ENCODE results near the gene CA9. TPM values are rescaled to one million over a fixed set of nuclear protein-coding genes. Genes with fewer than 3 reads are reported as not detected.
A peak's percentile ranks its signal among the peaks of the same experiment; 100 is the strongest.

Gene CA9
- total RNA-seq, 1 experiment from 2014 or later = not detected

DNA sequence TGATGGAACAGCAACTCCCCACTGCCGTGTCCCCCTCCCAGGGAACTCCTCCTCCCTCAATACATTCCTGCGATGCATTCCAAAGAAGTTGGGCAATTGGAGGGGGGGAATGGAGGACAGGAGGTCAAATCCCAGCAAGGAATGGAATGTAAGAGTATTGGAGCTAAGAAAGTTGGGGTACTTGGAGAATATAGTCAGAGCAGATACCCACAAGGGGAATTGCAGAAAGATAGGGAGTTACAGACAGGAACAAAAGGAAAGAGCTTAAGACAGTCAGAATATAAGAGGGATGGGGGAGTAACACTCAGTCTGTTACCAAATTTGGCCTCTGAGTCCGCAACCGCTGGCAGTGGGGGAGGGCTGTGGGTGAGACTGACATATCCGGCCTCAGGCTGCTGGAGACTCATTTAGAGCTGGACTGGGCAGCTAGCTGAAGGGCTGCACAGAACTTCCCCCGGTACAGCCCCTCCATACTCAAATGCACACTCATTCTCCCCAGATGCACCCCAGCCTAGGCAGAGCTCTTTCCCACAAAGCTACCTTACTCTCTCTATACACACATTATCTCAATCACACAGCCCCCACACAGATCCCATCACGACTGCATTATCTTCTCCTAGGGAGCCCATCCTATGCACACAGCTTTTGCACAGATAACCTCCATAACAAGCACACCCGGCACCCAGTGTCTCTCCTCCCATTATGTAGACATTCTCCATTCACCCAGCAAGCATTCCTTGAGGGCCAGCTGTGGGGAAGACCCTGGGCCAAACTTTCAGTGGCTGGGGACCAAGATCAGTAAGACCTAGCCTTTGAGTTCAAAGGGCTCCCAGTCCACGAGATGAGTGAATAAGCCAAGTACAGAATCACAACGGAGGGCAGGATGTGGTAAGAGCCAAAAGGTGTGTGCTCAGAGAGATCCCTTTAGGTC is 54.6 kb downstream of the CA9 start:
- TF ChIP-seq CTCF (IDR thresholded peaks at IDR 0.05; ENCODE audit: insufficient read depth in 1 of 2, low read depth in 1 of 2, low read length in 1 of 2, severe bottlenecking in 1 of 2, unreplicated experiment in 1 of 2) = no peak
- Histone ChIP-seq H3K4me3 (ENCODE audit: low read depth, low read length) (peak overlapping the region; percentile 34), H3K27me3 (replicated peaks; ENCODE audit: control insufficient read depth, insufficient read depth, low read length) (no peaks in the 10 kb centered on the region), H3K4me1 (peaks cover 52% of the 10 kb centered on the region), H3K9me3 (no peaks in the 10 kb centered on the region), H3K36me3 (ENCODE audit: control insufficient read depth, insufficient read depth, low read length) (peaks cover 5% of the 10 kb centered on the region)
- intact Hi-C loops (cut with micrococcal nuclease; ENCODE audit: unreplicated experiment) = loop anchor here (1.0 kb wide), 1 partner anchor 67 kb away; no protein-coding TSS in a partner anchor
- Mint-ChIP-seq H3K27ac (ENCODE audit: unreplicated experiment) (no peak overlapping the region), H3K36me3 (ENCODE audit: insufficient read depth, unreplicated experiment) (peaks cover 49% of the 10 kb centered on the region), H3K27me3 (ENCODE audit: insufficient read depth, unreplicated experiment) (no peaks in the 10 kb centered on the region), H3K9me3 (ENCODE audit: unreplicated experiment) (no peaks in the 10 kb centered on the region), H3K4me1 (ENCODE audit: low read depth, unreplicated experiment) (no peaks in the 10 kb centered on the region), H3K4me3 (ENCODE audit: unreplicated experiment) (no peak overlapping the region)
- TSS peak; percentile 31 for BruUV-seq (replicated peaks)
- CTCF ChIA-PET = interaction anchor here (0.6 to 3.3 kb wide), 15 partner anchors 8 to 657 kb away, joined by 3 to 33 read pairs (median 5); partner anchors contain the start of genes ARHGEF39, CCDC107, GBA2 and HINT2
- peak; percentile 88 to 92 for DNase-seq
- POLR2A ChIA-PET = interaction anchor here (0.5 to 2.8 kb wide), 23 partner anchors 17 to 1063 kb away, joined by 3 to 32 read pairs (median 4); partner anchors contain the start of genes ARHGEF39, CCDC107, GBA2 and RGP1

- DNase-seq = no peak
- no peak overlapping the region for H3K4me3 ChIP-seq (ENCODE audit: low read depth, low read length)
- no peaks in the 10 kb centered on the region for H3K27me3 ChIP-seq (replicated peaks; ENCODE audit: control insufficient read depth, insufficient read depth, low read length)
- H3K27ac Mint-ChIP-seq (ENCODE audit: unreplicated experiment) = no peak overlapping the region
- no peak for TF ChIP-seq CTCF (IDR thresholded peaks at IDR 0.05; ENCODE audit: insufficient read depth in 1 of 2, low read depth in 1 of 2, low read length in 1 of 2, severe bottlenecking in 1 of 2, unreplicated experiment in 1 of 2)
- POLR2A ChIA-PET = interaction anchor here (0.5 to 2.8 kb wide), 4 partner anchors 20 to 125 kb away, joined by 4 to 32 read pairs (median 14); partner anchors contain the start of genes CCDC107, GBA2, RGP1 and RMRP
- intact Hi-C loops (cut with micrococcal nuclease; ENCODE audit: unreplicated experiment) = no loop called here
- H3K36me3 Mint-ChIP-seq (ENCODE audit: insufficient read depth, unreplicated experiment) = peaks cover 47% of the 10 kb centered on the region
- BruUV-seq (replicated peaks) = no TSS peak
- peaks cover 3% of the 10 kb centered on the region for H3K36me3 ChIP-seq (ENCODE audit: control insufficient read depth, insufficient read depth, low read length)
- CTCF ChIA-PET = interaction anchor here (1.5 to 3.3 kb wide), 4 partner anchors 32 to 85 kb away, joined by 4 to 33 read pairs (median 5); partner anchors contain the start of gene HINT2
- no peaks in the 10 kb centered on the region for H3K9me3 ChIP-seq
- no peaks in the 10 kb centered on the region for H3K27me3 Mint-ChIP-seq (ENCODE audit: insufficient read depth, unreplicated experiment)
- H3K4me1 Mint-ChIP-seq (ENCODE audit: low read depth, unreplicated experiment) = no peaks in the 10 kb centered on the region
- H3K4me1 ChIP-seq = peaks cover 57% of the 10 kb centered on the region
- no peaks in the 10 kb centered on the region for H3K9me3 Mint-ChIP-seq (ENCODE audit: unreplicated experiment)
- H3K4me3 Mint-ChIP-seq (ENCODE audit: unreplicated experiment) = no peak overlapping the region
Measured at GRCh38 chr9:35729101-35729500, 55.4 kb downstream of the CA9 start.

- intact Hi-C loops (cut with micrococcal nuclease; ENCODE audit: unreplicated experiment) = loop anchor here (10.0 kb wide), 2 partner anchors 245 to 615 kb away; partner anchors contain the start of gene ATOSB
- H3K4me3 ChIP-seq (ENCODE audit: low read depth, low read length) = no peak overlapping the region
- H3K4me1 ChIP-seq = peaks cover 57% of the 10 kb centered on the region
- TF ChIP-seq CTCF (IDR thresholded peaks at IDR 0.05; ENCODE audit: insufficient read depth in 1 of 2, low read depth in 1 of 2, low read length in 1 of 2, severe bottlenecking in 1 of 2, unreplicated experiment in 1 of 2) = peak; percentile 40 to 50
- peak in 1 of 2 experiments; percentile 55 for DNase-seq
- Mint-ChIP-seq H3K36me3 (ENCODE audit: insufficient read depth, unreplicated experiment) (peaks cover 44% of the 10 kb centered on the region), H3K9me3 (ENCODE audit: unreplicated experiment) (no peaks in the 10 kb centered on the region), H3K27ac (ENCODE audit: unreplicated experiment) (no peak overlapping the region), H3K4me3 (ENCODE audit: unreplicated experiment) (no peak overlapping the region), H3K27me3 (ENCODE audit: insufficient read depth, unreplicated experiment) (no peaks in the 10 kb centered on the region), H3K4me1 (ENCODE audit: low read depth, unreplicated experiment) (no peaks in the 10 kb centered on the region)
- no TSS peak for BruUV-seq (replicated peaks)
- ChIA-PET POLR2A (interaction anchor here (2.7 to 2.8 kb wide), 2 partner anchors 19 to 72 kb away, joined by 25 to 32 read pairs; partner anchors contain the start of genes CCDC107, GBA2, RGP1 and RMRP), CTCF (no interaction called here)
- no peaks in the 10 kb centered on the region for H3K27me3 ChIP-seq (replicated peaks; ENCODE audit: control insufficient read depth, insufficient read depth, low read length)
- H3K36me3 ChIP-seq (ENCODE audit: control insufficient read depth, insufficient read depth, low read length) = peaks cover 3% of the 10 kb centered on the region
- no peaks in the 10 kb centered on the region for H3K9me3 ChIP-seq
Measured at GRCh38 chr9:35729700-35730485, 56.2 kb downstream of the CA9 start.
